Osteoblast (primary cell): ENCODE results near the gene NDUFA13. TPM values are rescaled to one million over a fixed set of nuclear protein-coding genes. Genes with fewer than 3 reads are reported as not detected.

Experiments
- DNase-seq: peaks from one replicate; pipeline ENCODE4 v3.0.0; 2011; ENCODE audit warnings: low spot score, mixed read lengths; ENCODE audit not compliant: insufficient read length; ENCODE audit errors: missing footprints
- H2AFZ ChIP-seq: 2 replicates; pipeline ENCODE4 v1.6.0; 2011; ENCODE audit warnings: mild to moderate bottlenecking, low read length
- H3K27ac ChIP-seq: 2 replicates; pipeline ENCODE4 v1.5.1; 2011; ENCODE audit warnings: mild to moderate bottlenecking, low read depth, low read length, moderate library complexity
- H3K27me3 ChIP-seq: 2 replicates; pipeline ENCODE4 v1.6.0; 2012; ENCODE audit warnings: mild to moderate bottlenecking, control low read depth, inconsistent platforms, low read length, moderate library complexity; ENCODE audit not compliant: insufficient read depth
- H3K36me3 ChIP-seq: 2 replicates; pipeline ENCODE4 v1.5.1; 2011; ENCODE audit warnings: mild to moderate bottlenecking, low read length, control low read depth, moderate library complexity; ENCODE audit not compliant: insufficient read depth
- H3K4me1 ChIP-seq: 2 replicates; pipeline ENCODE4 v1.5.1; 2011; ENCODE audit warnings: mild to moderate bottlenecking, low read length, control low read depth, moderate library complexity; ENCODE audit not compliant: insufficient read depth
- H3K4me2 ChIP-seq: 2 replicates; pipeline ENCODE4 v1.6.0; 2011; ENCODE audit warnings: mild to moderate bottlenecking, low read length; ENCODE audit not compliant: insufficient read depth
- H3K4me3 ChIP-seq: fragments of 200-600 bp; sonication (generic); 3 replicates; pipeline ENCODE4 v1.5.1; 2012; ENCODE audit warnings: mild to moderate bottlenecking, low read length, inconsistent platforms; ENCODE audit not compliant: insufficient read depth
- H3K79me2 ChIP-seq: 2 replicates; pipeline ENCODE4 v1.6.0; 2012; ENCODE audit warnings: mild to moderate bottlenecking, low read length, control low read depth, inconsistent platforms; ENCODE audit not compliant: insufficient read depth
- H3K9me3 ChIP-seq: 2 replicates; pipeline ENCODE4 v1.5.1; 2011; ENCODE audit warnings: low read depth, low read length, control low read depth
- H4K20me1 ChIP-seq: 2 replicates; pipeline ENCODE4 v1.6.0; 2012; ENCODE audit warnings: mild to moderate bottlenecking, low read length, control low read depth; ENCODE audit not compliant: insufficient read depth
- CTCF ChIP-seq: IDR thresholded peaks from 2 replicates; pipeline ENCODE4 v1.5.1; 2011; ENCODE audit warnings: mild to moderate bottlenecking, low read depth, low read length, moderate library complexity; ENCODE audit errors: extremely low read depth
- total RNA-seq: library from RNA; depleted of rRNA; stranded (reverse); fragments of >200 nt; gene quantifications from 2 replicates; pipeline ENCODE4 v1.2.3, GENCODE V29; 2012

Gene NDUFA13
- total RNA-seq, 1 donor = 160 TPM

- Histone ChIP-seq H3K36me3 (peaks cover 10% of the 10 kb centered on the region), H3K4me3 (no peak overlapping the region), H3K27me3 (no peaks in the 10 kb centered on the region), H3K27ac (no peak overlapping the region), H3K79me2 (peaks cover 5% of the 10 kb centered on the region), H2AFZ (no peak overlapping the region), H3K9me3 (no peaks in the 10 kb centered on the region), H4K20me1 (peaks cover 17% of the 10 kb centered on the region), H3K4me1 (peaks cover 11% of the 10 kb centered on the region), H3K4me2 (no peak overlapping the region)
- no peak for TF ChIP-seq CTCF
- DNase-seq = peak; percentile 96
These were observed 14.4 kb downstream of the NDUFA13 start for GRCh38 chr19:19530423-19530804.

GRCh38 chr19:19530889-19531288 is 14.9 kb downstream of the NDUFA13 start:
- peaks cover 13% of the 10 kb centered on the region for H4K20me1 ChIP-seq
- H3K9me3 ChIP-seq = no peaks in the 10 kb centered on the region
- H3K4me2 ChIP-seq = no peak overlapping the region
- no peak overlapping the region for H3K4me3 ChIP-seq
- peaks cover 11% of the 10 kb centered on the region for H3K4me1 ChIP-seq
- H3K27me3 ChIP-seq = no peaks in the 10 kb centered on the region
- no peak for TF ChIP-seq CTCF
- no peak overlapping the region for H3K27ac ChIP-seq
- H3K79me2 ChIP-seq = peaks cover 2% of the 10 kb centered on the region
- no peak overlapping the region for H2AFZ ChIP-seq
- DNase-seq = peak; percentile 84
- peaks cover 10% of the 10 kb centered on the region for H3K36me3 ChIP-seq

- Histone ChIP-seq H3K79me2 (no peaks in the 10 kb centered on the region), H2AFZ (no peak overlapping the region), H3K4me1 (peaks cover 11% of the 10 kb centered on the region), H3K36me3 (peaks cover 10% of the 10 kb centered on the region), H3K9me3 (no peaks in the 10 kb centered on the region), H3K27ac (no peak overlapping the region), H3K4me2 (peak overlapping the region; percentile 18), H3K4me3 (no peak overlapping the region), H3K27me3 (no peaks in the 10 kb centered on the region), H4K20me1 (peaks cover 6% of the 10 kb centered on the region)
- DNase-seq = peak; percentile 99
- peak; percentile 85 for TF ChIP-seq CTCF
These were observed 16.2 kb downstream of the NDUFA13 start for GRCh38 chr19:19531951-19532805.
